ENCODE data around the gene EVX2.

DNA sequence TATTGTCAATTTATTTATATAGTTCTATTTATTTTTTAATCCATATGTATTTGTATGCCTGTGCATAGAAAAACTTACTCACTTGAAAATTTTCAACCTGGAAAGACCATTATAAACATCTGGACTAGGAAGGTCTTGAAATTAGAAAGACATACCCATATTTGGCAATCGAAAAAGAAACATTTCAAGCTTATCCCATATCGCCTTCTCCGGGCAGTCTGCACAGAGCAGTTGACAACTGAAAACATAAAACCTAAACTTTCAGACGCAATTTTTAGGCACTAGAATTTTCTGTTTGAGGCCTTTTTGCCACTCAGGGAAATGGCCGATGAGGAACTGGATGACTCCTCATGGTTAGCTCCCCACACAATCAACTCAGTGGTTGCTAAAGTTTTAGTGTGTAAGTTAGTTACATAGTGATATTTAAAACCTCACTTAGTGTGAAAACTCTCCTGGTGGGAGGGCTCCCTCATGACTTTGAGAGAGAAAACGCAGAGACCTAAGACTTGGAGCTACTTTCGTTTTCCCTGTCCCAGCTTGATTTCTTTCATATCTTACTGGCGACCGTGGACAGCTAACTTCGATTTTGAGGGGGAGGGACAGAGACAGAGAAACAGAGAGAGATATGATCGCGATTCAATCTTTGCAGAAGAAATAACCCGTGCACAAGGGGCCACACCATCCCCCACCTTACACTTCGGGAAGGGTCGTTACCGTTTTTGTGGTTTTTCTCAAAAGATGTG is 12.7 kb upstream of the EVX2 start:
- TF ChIP-seq CTCF (conservative IDR thresholded peaks at IDR 0.05; ENCODE audit: low read depth, low read length) (no peak), EZH2 (IDR thresholded peaks at IDR 0.05; ENCODE audit: low read length, unreplicated experiment) (no peak)

Data from PC-3 (cell line).